Iris pigment epithelial cell (primary cell): ENCODE data around the gene PCDH9.

Experiments used
- DNase-seq: peaks from one replicate; pipeline ENCODE4 v3.0.0-alpha.2; 2011; ENCODE audit warnings: low read depth

PCDH9 gene

GRCh38 chr13:66391322-66391721, 838.8 kb downstream of the PCDH9 start:
- no peak for DNase-seq

- no peak for DNase-seq
These were observed 851.2 kb downstream of the PCDH9 start for GRCh38 chr13:66378894-66379293.

DNA sequence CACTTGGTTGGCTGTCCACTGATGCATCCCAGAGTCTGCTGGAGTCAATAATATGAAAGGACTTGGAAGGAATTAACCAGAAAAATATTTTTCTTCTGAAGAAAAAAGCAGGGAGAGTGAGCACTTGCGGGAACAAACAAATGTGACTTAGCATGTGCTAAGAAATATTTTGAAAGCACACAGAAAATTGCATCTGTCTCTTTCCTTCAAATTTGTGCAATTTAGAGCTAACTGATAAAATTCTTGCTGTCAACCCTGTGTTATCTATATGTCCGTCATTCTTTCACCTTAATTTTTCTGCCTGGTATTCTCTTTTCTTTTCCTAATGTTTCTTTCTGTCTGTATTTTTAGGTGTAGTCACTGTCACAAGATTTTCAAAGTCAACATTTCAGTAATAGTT, 852.6 kb downstream of the PCDH9 start:
- no peak for DNase-seq

DNA sequence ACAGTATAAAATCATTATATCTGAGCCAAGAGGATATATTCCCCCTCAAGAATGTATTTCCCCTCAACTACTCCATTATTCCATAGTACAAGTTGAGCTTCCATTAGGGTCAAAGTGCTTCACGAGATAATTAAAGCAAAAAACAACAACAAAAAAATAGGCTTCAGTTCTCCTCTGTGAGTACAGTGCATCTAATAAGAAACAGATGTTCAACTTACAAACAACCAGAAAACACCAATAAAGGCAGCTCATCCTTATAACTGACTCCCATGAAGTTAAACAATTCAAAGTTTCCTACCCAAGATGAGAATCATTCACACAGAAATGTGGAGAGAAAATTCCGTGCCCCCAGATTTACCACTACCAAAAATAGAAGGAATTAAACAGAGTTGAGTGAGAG, 854.4 kb downstream of the PCDH9 start:
- peak; percentile 5 for DNase-seq

GRCh38 chr13:66369666-66370065, 860.5 kb downstream of the PCDH9 start:
- DNase-seq, result no peak

- DNase-seq, result peak; percentile 38
These were observed 862.8 kb downstream of the PCDH9 start for GRCh38 chr13:66367356-66367755.

DNA sequence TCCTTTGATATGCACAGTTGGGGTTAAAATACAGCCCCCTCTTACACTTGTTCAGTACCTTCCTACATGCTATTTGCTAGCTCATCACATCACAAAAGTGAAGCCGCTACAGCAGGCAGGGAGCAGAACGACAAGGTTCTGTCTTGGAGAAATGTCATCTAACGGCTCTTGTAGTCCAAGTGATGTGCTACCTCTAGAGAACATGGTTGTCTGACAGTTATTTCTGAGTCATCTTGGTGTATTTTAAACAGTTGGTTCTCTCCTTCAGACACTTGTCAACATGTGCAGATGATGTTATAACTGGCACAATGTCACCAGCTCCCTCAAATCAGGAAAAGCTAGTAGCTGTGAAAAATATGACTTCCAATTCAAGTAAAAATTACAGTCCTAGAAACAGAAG, 865.0 kb downstream of the PCDH9 start:
- no peak for DNase-seq

- no peak for DNase-seq
These were observed 865.8 kb downstream of the PCDH9 start for GRCh38 chr13:66364346-66364745.

DNA sequence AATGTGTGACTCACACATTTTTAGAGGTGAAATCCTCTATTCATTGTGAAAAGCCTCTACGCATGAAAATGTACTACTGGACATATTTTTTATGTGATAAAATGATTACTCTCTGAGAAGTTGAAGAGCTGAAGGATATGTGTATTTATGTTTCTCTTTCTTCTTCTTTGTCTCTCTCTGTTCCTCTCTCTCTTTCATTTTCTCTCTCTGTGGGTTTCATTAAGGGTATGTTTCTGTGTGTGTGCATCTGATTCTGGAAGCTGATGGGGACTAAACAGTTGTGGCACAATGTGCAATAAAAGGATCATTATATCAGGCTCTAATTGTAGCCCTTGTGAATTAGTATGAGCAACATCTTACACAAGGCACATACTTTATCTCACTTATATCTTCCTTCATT, 867.7 kb downstream of the PCDH9 start:
- DNase-seq, result peak; percentile 24

- no peak for DNase-seq
These were observed 870.1 kb downstream of the PCDH9 start for GRCh38 chr13:66359910-66360552.

DNA sequence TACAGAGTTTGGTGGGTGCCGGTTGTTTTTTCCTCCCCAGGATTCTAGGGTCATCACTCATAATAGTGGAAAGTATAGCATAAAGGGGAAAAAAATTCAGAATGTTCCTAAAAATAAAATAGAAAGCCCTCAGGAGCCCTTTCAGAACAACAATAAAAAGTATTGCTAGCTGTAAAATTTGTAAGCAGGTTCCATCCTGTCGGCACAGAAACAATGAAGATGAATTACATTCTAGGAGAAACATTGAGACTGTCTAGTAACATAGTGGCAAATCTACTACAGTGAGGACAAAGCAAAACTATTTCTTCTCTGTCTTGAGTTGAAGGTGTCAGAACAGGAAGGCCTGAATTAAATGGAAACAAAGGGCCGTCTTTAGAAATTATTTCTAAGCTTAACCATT, 870.7 kb downstream of the PCDH9 start:
- no peak for DNase-seq

DNA sequence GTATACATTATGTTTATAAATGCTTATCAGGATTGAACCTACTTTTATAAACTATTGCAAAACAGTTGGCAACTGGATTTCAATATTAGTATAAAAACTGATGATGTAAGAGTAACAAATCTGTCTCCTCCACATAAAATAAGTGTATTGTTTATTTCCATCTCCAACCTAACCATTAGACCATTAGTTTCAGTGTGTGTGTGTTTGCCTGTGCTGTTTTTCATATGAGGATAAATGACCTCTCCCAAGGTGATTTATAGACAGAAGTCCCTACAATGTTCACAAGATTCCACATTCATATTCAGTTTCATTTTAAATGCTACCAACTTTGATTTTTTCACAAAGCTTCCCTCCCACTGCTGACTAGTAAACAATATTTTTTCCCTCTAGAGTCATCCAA, 871.6 kb downstream of the PCDH9 start:
- DNase-seq, result no peak

DNA sequence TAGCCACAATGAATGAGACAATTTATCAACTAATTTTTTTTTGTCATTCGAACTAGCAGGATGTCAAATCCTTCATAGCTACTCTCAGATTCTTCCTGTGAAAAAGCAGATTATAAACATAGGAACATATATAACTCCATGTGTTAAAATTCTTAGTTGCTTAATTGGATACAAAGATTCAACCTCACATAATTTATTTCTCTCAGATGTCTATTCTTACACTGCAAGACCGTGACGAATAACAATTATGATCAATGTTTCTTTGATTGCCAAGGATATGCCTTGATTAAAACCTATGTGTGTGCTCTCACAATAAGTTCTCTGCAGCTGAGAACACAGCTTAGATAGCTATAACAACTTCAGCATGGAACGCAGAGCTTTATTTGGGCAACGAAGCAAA, 872.7 kb downstream of the PCDH9 start:
- no peak for DNase-seq

- no peak for DNase-seq
These were observed 875.0 kb downstream of the PCDH9 start for GRCh38 chr13:66354879-66355751.

DNA sequence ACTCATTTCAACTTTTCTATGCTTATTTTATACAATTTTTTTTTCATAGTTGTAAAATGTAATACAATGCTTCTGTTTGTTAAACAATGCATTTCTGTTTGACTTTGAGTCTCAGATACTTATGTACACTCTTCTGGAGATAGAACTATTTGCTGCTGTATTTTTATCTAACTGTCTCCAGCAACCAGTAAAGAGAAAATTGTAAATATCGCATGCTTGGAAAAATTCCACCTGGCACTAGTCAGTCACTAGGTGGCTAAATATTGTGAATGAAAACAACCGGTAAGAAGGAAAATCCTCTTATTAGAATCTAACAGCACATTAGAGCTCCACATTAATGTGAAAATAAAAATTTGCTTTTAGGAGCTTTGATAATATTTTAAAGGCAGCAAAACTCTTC, 876.5 kb downstream of the PCDH9 start:
- peak; percentile 26 for DNase-seq

DNA sequence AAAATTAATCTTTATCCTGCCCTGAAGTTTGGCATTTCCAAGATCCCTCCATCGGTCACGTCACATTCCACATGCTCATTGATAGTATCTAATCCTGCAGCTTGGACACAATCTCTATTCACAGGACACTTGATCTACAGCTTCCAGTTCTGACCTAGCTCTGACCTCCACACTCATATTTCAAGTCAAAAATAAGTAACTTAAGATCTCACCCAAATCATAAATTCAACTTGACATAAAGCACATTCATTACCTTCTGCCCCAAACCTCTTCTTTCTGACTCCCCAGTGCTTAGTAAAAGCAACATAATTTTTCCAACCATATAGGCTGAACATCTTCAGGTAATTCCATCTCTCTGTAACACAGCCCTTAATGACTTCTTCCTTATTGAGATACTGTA, 880.2 kb downstream of the PCDH9 start:
- no peak for DNase-seq

GRCh38 chr13:66348745-66349690, 881.1 kb downstream of the PCDH9 start:
- DNase-seq, result no peak

- peak; percentile 47 for DNase-seq
These were observed 882.5 kb downstream of the PCDH9 start for GRCh38 chr13:66347486-66348117.

- DNase-seq, result no peak
These were observed 884.2 kb downstream of the PCDH9 start for GRCh38 chr13:66345971-66346370.

GRCh38 chr13:66345518-66345810, 884.7 kb downstream of the PCDH9 start:
- DNase-seq, result no peak

DNA sequence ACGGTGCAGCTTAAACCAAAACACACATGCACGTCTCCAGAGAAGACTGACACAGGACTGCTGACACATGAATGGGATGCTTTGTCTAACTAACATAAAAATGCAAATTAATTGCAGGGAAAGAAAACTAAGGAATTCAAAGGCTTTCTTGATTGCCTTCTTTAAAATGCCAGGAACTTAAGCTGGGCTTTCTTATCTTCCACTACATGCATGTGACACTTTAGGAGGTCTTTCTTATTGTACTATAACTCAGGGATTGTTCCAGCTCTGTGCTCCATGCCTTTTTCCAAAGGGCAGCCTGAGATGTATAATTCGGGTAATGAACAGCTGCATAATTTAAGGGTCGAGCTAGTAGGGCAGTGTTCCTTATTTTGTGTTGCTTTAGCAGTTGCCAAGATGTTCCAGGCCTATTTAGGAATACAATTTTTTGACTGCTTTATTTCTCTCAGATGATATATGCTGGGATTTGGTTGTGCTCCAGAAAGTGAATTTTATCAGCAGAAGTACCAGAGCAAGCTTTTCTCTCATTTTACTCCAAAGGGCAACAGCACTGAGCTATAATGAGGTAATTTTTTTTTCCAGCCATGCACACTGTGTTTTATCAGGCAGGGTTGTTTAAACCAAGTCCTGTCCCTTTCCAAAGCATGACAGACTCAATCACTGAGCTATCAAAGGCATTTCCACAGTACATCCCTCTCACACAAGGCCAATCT, 885.2 kb downstream of the PCDH9 start:
- DNase-seq, result no peak
